Measurements from ENCODE around the gene APMAP.
"Not testable (repeated sequence)": the region's sequence is repeated elsewhere in the genome, so short reads cannot be mapped to it uniquely, and the experiment has no call there.

DNA sequence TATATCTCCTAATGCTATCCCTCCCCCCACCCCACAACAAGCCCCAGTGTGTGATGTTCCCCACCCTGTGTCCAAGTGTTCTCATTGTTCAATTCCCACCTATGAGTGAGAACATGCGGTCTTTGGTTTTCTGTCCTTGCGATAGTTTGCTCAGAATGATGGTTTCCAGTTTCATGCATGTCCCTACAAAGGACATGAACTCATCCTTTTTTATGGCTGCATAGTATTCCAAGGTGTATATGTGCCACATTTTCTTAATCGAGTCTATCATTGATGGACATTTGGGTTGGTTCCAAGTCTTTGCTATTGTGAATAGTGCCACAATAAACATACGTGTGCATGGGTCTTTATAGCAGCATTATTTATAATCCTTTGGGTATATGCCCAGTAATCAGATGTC is 8.8 kb upstream of the APMAP start:
- not testable (repeated sequence) for TF ChIP-seq CEBPB (IDR thresholded peaks at IDR 0.05; ENCODE audit: low read depth); JUND (IDR thresholded peaks at IDR 0.05); SIN3A (IDR thresholded peaks at IDR 0.05; ENCODE audit: low read depth); CBX3 (IDR thresholded peaks at IDR 0.05; ENCODE audit: low read depth); SP1 (IDR thresholded peaks at IDR 0.05; ENCODE audit: low read depth); RAD21 (IDR thresholded peaks at IDR 0.05; ENCODE audit: low read depth); POLR2A (IDR thresholded peaks at IDR 0.05; ENCODE audit: borderline replicate concordance, extremely low read depth, insufficient read depth, insufficient read length); POLR2AphosphoS5 (IDR thresholded peaks at IDR 0.05; ENCODE audit: low read depth, low read length); EZH2phosphoT487 (IDR thresholded peaks at IDR 0.05; ENCODE audit: borderline replicate concordance); FOSL1 (IDR thresholded peaks at IDR 0.05; ENCODE audit: low read depth)
- TF ChIP-seq, protein P1, sequence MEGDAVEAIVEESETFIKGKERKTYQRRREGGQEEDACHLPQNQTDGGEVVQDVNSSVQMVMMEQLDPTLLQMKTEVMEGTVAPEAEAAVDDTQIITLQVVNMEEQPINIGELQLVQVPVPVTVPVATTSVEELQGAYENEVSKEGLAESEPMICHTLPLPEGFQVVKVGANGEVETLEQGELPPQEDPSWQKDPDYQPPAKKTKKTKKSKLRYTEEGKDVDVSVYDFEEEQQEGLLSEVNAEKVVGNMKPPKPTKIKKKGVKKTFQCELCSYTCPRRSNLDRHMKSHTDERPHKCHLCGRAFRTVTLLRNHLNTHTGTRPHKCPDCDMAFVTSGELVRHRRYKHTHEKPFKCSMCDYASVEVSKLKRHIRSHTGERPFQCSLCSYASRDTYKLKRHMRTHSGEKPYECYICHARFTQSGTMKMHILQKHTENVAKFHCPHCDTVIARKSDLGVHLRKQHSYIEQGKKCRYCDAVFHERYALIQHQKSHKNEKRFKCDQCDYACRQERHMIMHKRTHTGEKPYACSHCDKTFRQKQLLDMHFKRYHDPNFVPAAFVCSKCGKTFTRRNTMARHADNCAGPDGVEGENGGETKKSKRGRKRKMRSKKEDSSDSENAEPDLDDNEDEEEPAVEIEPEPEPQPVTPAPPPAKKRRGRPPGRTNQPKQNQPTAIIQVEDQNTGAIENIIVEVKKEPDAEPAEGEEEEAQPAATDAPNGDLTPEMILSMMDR (IDR thresholded peaks at IDR 0.05 in 2 of 3, conservative IDR thresholded peaks at IDR 0.05 in 1 of 3; ENCODE audit: borderline replicate concordance in 1 of 3, insufficient read depth in 1 of 3, low read depth in 2 of 3, low read length in 2 of 3): not testable (repeated sequence)
- TF ChIP-seq, protein P2, sequence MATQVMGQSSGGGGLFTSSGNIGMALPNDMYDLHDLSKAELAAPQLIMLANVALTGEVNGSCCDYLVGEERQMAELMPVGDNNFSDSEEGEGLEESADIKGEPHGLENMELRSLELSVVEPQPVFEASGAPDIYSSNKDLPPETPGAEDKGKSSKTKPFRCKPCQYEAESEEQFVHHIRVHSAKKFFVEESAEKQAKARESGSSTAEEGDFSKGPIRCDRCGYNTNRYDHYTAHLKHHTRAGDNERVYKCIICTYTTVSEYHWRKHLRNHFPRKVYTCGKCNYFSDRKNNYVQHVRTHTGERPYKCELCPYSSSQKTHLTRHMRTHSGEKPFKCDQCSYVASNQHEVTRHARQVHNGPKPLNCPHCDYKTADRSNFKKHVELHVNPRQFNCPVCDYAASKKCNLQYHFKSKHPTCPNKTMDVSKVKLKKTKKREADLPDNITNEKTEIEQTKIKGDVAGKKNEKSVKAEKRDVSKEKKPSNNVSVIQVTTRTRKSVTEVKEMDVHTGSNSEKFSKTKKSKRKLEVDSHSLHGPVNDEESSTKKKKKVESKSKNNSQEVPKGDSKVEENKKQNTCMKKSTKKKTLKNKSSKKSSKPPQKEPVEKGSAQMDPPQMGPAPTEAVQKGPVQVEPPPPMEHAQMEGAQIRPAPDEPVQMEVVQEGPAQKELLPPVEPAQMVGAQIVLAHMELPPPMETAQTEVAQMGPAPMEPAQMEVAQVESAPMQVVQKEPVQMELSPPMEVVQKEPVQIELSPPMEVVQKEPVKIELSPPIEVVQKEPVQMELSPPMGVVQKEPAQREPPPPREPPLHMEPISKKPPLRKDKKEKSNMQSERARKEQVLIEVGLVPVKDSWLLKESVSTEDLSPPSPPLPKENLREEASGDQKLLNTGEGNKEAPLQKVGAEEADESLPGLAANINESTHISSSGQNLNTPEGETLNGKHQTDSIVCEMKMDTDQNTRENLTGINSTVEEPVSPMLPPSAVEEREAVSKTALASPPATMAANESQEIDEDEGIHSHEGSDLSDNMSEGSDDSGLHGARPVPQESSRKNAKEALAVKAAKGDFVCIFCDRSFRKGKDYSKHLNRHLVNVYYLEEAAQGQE (IDR thresholded peaks at IDR 0.05; ENCODE audit: low read depth): not testable (repeated sequence)
- TF ChIP-seq, protein P3, sequence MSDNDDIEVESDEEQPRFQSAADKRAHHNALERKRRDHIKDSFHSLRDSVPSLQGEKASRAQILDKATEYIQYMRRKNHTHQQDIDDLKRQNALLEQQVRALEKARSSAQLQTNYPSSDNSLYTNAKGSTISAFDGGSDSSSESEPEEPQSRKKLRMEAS (IDR thresholded peaks at IDR 0.05): not testable (repeated sequence)
- TF ChIP-seq, protein P4, sequence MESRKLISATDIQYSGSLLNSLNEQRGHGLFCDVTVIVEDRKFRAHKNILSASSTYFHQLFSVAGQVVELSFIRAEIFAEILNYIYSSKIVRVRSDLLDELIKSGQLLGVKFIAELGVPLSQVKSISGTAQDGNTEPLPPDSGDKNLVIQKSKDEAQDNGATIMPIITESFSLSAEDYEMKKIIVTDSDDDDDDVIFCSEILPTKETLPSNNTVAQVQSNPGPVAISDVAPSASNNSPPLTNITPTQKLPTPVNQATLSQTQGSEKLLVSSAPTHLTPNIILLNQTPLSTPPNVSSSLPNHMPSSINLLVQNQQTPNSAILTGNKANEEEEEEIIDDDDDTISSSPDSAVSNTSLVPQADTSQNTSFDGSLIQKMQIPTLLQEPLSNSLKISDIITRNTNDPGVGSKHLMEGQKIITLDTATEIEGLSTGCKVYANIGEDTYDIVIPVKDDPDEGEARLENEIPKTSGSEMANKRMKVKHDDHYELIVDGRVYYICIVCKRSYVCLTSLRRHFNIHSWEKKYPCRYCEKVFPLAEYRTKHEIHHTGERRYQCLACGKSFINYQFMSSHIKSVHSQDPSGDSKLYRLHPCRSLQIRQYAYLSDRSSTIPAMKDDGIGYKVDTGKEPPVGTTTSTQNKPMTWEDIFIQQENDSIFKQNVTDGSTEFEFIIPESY (IDR thresholded peaks at IDR 0.05; ENCODE audit: extremely low read depth, insufficient replicate concordance, low read length): not testable (repeated sequence)
